ENCODE measurements around the gene DMWD. TPM values are rescaled to one million over a fixed set of nuclear protein-coding genes. Genes with fewer than 3 reads are reported as not detected.

The DMWD gene
- total RNA-seq, 1 donor from 2014 or later: 110 TPM

DNA sequence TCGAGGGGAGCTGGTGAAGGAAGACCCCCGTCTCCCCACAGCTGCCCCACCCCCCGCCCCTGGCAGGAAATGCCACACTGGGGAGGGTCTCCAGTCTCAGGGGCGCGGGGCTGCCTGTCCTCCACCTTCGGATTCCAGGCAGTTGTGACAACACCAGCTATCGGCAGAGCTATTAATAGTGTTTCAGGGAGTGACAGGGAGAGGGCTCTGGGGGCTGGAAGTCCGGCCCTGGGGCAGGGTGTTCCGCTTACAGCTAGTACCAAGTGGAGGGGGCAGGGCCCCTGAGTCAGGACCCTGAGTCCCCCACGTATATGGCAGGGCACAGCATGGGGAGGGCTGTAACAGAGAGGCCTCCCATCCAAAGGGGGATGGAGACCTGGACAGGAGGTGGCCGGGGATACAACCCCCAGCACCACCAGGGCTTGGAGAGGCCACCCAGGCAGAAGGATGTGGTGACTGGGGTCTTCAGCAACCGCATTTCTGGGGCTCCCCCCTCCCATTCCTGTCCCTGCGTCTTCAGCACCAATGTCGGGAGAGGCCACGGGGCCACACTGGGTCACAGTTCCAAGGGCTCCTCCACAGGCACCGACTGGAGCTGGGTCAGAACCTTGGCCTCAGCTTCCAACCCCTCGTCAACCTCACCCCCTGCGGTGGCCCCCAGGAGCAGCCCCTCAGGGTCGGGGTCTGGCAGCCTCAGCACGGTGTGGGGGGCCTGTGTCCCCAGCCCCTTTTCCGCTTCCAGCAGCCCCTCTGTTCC, 27.5 kb downstream of the DMWD start:
- no peaks in the 10 kb centered on the region for H3K27me3 ChIP-seq
- peak overlapping the region; percentile 96 for H3K27ac ChIP-seq
- H3K4me1 ChIP-seq: peaks cover 27 to 38% of the 10 kb centered on the region in 2 donors
- H3K9me3 ChIP-seq: no peaks in the 10 kb centered on the region
- no peaks in the 10 kb centered on the region for H3K36me3 ChIP-seq
- no peak for DNase-seq (ENCODE audit: low spot score in 2 of 2)
- intact Hi-C loops (cut with DNase I): loop anchor here (5.0 kb wide), 1 partner anchor 183 kb away; the partner anchor contains the start of gene OPA3
- TF ChIP-seq, protein P1, sequence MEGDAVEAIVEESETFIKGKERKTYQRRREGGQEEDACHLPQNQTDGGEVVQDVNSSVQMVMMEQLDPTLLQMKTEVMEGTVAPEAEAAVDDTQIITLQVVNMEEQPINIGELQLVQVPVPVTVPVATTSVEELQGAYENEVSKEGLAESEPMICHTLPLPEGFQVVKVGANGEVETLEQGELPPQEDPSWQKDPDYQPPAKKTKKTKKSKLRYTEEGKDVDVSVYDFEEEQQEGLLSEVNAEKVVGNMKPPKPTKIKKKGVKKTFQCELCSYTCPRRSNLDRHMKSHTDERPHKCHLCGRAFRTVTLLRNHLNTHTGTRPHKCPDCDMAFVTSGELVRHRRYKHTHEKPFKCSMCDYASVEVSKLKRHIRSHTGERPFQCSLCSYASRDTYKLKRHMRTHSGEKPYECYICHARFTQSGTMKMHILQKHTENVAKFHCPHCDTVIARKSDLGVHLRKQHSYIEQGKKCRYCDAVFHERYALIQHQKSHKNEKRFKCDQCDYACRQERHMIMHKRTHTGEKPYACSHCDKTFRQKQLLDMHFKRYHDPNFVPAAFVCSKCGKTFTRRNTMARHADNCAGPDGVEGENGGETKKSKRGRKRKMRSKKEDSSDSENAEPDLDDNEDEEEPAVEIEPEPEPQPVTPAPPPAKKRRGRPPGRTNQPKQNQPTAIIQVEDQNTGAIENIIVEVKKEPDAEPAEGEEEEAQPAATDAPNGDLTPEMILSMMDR (IDR thresholded peaks at IDR 0.05): no peak
- peak overlapping the region in 1 of 2 donors; percentile 43 for H3K4me3 ChIP-seq

DNA sequence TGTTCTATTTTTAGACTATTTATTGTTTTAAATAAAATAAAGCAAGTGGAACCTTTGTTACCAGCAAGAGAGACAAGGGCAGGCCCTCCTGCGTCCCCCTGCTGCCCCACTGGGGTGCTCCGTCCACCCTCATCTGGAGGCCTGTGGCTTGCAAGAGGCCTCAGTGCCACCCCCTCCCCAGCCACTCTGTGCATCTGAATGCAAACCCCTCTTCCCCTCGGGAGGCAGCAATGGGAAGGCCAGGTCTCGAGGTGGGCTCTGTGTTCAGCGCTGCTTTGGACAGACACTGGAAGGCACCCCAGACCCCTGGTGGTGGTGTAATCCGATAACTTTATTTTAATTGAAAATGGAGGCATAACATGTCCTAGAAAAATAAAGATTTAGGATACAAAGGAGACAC, 28.2 kb downstream of the DMWD start:
- intact Hi-C loops (cut with DNase I): no loop called here
- H3K9me3 ChIP-seq: no peaks in the 10 kb centered on the region
- peak overlapping the region in 1 of 2 donors; percentile 43 for H3K4me3 ChIP-seq
- peak overlapping the region; percentile 96 for H3K27ac ChIP-seq
- TF ChIP-seq, protein P1 (IDR thresholded peaks at IDR 0.05): no peak
- H3K27me3 ChIP-seq: no peaks in the 10 kb centered on the region
- no peaks in the 10 kb centered on the region for H3K36me3 ChIP-seq
- peaks cover 23 to 36% of the 10 kb centered on the region in 2 donors for H3K4me1 ChIP-seq
- DNase-seq (ENCODE audit: low spot score in 2 of 2): no peak

DNA sequence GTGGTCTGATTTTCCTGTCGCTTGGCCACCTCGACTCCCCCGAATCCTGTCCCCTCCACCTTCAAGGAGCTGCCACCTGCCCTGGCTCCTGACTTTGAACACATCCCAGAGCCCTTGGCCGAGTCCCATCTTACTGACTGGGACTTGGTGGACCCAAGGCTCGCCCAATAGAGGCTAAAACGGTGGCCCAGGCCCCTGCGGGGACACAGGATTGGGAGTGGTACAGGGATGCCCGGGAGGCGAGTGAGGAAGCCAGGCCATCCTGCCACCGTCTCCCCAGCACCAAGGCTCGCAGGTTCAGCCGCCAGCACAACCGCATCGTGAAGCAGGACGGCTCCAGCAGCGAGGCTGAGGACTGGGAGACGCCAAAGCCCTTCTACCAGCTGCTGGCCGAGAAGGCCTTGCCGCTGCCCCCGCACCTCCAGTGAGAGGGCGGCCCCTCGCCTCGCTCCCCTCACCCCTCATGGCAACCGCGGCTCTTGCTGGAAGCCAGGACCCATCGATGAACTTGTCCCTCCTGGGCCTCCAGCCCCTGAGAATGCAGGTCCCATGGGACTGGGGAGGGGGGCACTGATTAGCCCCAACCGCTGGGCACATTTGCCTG, 28.9 kb downstream of the DMWD start:
- intact Hi-C loops (cut with DNase I): no loop called here
- DNase-seq (ENCODE audit: low spot score in 2 of 2): no peak
- peak overlapping the region; percentile 96 for H3K27ac ChIP-seq

DNA sequence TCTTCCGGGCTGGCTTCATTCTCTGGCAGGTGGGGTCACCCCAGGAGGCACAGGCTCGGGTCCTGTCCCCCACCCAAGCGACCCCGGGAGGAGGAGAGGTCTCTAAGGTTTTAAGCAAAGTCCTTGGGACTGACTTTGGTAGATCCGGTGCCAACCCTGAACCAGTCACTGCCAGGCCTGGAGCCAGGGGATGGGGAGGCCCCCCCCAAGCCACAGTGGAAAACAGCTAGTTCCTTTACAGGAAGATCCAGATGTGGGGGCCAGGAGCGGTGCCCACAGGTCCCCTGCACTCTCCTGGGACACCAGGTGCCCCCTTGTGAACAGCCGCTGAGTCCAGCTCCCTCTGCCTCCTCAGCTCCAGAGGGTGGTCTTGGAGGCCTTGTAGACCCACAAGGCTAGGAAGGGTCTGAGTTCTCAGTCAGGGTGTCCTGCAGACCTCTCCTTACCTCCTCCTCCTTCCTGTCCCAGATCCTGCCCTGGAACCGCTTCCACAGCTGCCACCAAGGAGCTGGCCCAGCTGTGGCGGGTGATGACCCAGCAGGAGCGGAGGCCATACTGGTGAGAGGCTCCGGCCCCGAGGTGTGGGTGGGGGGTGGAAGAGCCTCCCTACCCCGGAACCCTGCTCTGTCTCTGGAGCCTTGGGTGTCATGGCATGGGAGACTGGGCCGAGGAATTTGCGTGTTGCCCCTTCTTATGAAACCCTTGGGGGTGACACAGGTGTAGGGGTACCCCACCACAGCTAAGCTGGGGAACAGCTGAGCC, 29.6 kb downstream of the DMWD start:
- Histone ChIP-seq H3K4me3 (no peak overlapping the region), H3K27ac (peak overlapping the region in 1 of 2 donors; percentile 96), H3K36me3 (no peaks in the 10 kb centered on the region), H3K4me1 (peaks cover 23 to 36% of the 10 kb centered on the region in 2 donors), H3K27me3 (no peaks in the 10 kb centered on the region), H3K9me3 (no peaks in the 10 kb centered on the region)
- no peak for DNase-seq (ENCODE audit: low spot score in 2 of 2)
- TF ChIP-seq, protein P1 (IDR thresholded peaks at IDR 0.05): no peak
- intact Hi-C loops (cut with DNase I): no loop called here

More for the DNA sequence above, 28.9 kb downstream of the DMWD start:
- Histone ChIP-seq H3K36me3 (no peaks in the 10 kb centered on the region), H3K4me1 (peaks cover 23 to 36% of the 10 kb centered on the region in 2 donors), H3K4me3 (peak overlapping the region; percentile 35 to 43), H3K9me3 (no peaks in the 10 kb centered on the region), H3K27me3 (no peaks in the 10 kb centered on the region)
- TF ChIP-seq, protein P1 (IDR thresholded peaks at IDR 0.05): no peak

DNA sequence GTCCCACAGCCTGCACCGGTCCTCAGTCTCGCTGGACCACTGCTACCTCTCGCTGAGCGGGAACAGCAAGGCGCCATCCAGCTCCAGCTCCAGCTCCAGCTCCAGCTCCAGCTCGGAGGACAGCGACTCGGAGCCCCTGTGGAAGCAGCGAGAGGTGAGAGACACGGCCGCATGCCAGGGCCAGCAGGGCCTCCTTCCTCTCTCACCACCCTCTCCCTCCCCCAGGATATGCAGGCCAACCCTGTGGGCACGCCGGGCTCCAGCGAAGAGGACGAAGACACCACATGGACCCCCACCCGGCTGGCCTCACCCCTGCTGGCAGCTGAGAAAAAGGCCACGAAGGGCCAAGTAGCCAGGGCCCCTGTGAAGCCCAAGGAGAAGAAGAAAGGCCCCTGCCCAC, 30.9 kb downstream of the DMWD start:
- Histone ChIP-seq H3K9me3 (no peaks in the 10 kb centered on the region), H3K4me1 (peaks cover 23 to 33% of the 10 kb centered on the region in 2 donors), H3K4me3 (no peak overlapping the region), H3K36me3 (no peaks in the 10 kb centered on the region), H3K27ac (no peak overlapping the region), H3K27me3 (no peaks in the 10 kb centered on the region)
- intact Hi-C loops (cut with DNase I): no loop called here
- no peak for DNase-seq (ENCODE audit: low spot score in 2 of 2)
- TF ChIP-seq, protein P1 (IDR thresholded peaks at IDR 0.05): no peak

Data from ascending aorta (tissue), 2 donors.